Fibroblast of mammary gland (primary cell): ENCODE measurements around the gene UBAP2L.
A peak's percentile ranks its signal among the peaks of the same experiment; 100 is the strongest.

Source experiments
- DNase-seq: peaks from one replicate; pipeline ENCODE4 v3.0.0-alpha.2; 2010; ENCODE audit warnings: low read depth
- H3K4me3 ChIP-seq: 2 replicates; pipeline ENCODE4 v1.5.1; 2011; ENCODE audit warnings: low read depth, mild to moderate bottlenecking, low read length, moderate library complexity; ENCODE audit not compliant: control insufficient read depth
- TF ChIP-seq, protein P1 (sequence below): conservative IDR thresholded peaks from 2 replicates; pipeline ENCODE4 v1.5.1; 2011; ENCODE audit warnings: low read depth, low read length, inconsistent platforms; ENCODE audit not compliant: control insufficient read depth, insufficient read depth

Gene UBAP2L

DNA sequence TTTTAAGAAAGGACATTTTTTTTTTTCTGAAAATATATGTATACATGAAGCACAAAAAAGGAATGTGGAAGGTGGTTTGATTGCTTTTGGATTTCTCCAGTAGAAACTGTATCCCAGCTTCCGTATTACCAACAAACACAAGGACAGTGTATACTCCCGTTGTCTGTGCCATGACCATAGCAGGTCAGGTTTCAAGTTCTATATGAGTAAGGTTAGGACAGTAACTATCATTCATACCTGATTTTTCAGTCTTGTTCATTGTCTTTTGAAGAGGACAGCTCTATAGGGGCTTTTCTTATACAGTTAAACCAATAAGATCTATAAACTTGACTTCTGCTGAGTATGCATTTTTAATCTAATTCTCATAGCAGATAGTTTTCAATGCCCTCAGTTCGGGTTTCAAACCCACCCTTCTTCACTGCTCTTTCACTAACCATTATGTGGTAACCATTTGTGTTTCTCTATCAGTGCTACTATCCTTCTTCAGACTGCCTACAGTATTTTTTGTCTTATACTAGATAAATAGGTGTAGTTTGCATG is 19.6 kb downstream of the UBAP2L start:
- no peak for DNase-seq
- H3K4me3 ChIP-seq, result no peak overlapping the region
- TF ChIP-seq, protein P1, sequence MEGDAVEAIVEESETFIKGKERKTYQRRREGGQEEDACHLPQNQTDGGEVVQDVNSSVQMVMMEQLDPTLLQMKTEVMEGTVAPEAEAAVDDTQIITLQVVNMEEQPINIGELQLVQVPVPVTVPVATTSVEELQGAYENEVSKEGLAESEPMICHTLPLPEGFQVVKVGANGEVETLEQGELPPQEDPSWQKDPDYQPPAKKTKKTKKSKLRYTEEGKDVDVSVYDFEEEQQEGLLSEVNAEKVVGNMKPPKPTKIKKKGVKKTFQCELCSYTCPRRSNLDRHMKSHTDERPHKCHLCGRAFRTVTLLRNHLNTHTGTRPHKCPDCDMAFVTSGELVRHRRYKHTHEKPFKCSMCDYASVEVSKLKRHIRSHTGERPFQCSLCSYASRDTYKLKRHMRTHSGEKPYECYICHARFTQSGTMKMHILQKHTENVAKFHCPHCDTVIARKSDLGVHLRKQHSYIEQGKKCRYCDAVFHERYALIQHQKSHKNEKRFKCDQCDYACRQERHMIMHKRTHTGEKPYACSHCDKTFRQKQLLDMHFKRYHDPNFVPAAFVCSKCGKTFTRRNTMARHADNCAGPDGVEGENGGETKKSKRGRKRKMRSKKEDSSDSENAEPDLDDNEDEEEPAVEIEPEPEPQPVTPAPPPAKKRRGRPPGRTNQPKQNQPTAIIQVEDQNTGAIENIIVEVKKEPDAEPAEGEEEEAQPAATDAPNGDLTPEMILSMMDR, result no peak

DNA sequence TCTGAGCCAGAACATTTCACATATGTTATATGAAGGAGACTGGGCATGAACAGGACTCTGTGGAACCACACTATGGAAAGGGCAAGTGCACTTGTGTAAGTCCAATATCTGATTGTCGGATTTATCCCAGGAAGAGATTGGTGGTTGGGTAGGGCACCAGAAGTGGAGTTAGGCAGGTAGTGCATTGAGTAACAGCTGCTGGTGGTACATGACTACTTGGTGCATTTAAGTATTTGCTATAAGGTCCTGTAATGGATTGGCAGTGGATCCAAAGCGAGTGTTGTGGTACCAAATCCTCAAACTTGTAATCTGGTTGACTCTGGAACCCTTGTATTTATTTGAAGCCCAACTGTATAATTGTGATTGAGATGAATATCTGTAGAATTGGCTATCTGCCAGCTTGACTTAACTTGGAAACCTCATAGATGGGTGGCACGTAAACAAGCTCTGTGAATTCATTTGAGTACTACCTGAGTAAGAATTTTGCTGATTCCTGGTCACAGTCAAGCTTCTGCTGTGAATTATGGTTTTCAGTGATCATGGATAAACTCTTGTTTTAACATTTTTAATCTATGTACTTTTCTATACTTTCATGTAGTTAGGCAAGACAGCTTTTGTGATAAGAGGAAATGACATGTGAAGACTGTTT is 21.1 kb downstream of the UBAP2L start:
- H3K4me3 ChIP-seq, result no peak overlapping the region
- DNase-seq, result no peak
- TF ChIP-seq, protein P1, result no peak

DNA sequence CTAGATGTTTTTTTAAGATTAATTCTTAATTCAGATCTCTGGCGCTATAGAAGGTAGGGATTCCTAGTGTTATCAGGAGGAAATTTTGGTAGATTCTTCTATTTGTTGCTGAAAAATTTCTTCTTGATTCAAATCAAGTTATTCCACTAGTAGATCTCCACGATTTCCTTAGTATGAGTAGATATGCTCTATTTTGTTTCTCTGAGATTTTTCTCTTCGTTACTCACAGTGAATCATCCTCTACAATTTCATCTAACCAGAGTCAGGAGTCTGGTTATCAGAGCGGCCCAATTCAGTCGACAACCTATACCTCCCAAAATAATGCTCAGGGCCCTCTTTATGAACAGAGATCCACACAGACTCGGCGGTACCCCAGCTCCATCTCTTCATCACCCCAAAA is 32.9 kb downstream of the UBAP2L start:
- TF ChIP-seq, protein P1, result no peak
- DNase-seq, result no peak
- H3K4me3 ChIP-seq, result no peak overlapping the region

DNA sequence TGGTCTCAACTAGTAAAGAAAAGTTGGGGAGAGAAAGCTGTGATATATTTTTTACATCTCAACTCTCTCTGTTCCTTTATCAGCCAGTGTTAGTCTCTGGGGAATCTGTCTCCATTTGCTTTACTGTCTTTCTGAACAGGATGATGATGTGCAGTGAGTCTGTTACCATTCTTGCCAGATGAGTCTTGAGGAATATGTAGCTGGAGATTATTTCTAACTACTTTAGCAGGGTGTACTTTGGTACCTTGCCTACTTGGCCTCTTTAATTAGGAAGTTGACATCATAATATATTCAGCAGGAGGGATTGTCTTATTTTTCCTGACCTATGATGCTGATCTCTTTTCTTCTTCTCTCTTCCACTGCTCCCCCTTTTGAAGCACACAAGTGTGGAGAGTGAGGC is 35.9 kb downstream of the UBAP2L start:
- H3K4me3 ChIP-seq, result no peak overlapping the region
- DNase-seq, result peak; percentile 27
- TF ChIP-seq, protein P1, result no peak

DNA sequence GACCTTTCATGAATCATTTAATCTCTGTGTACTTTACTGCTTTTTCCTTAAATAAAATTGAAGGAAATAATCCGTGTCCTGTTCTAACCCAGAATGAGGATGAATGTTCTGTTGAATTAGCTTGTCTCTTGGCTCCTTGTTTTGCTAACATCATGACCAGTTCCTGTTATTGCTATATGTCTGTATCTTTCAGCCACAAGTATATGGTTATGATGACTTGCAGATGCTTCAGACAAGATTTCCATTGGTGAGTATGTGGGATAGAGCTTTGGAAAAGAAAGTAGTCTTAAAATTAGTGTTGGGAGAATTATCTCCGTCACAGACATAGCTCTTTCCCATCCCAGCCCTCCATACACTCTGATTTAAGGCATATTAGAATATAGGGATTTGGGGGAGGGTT is 38.0 kb downstream of the UBAP2L start:
- DNase-seq, result no peak
- no peak overlapping the region for H3K4me3 ChIP-seq
- TF ChIP-seq, protein P1, result no peak

DNA sequence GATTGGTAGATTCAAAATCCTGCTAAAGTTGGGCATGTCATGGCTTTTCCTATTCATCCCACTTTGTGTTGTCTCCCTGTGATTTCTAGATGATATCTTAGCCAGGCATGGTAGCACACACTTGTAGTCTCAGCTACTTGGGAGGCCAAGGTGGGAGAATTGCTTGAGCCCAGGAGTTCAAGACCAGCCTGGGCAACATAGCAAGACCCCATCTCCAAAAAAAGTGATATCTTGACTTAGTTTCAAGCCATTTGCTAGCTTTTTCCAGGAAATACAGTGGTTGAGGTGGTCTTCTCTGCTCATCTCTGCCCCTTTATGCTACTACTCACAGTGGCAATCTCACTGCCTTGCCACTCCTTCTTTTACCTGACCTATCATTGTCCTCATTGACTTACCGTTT is 39.4 kb downstream of the UBAP2L start:
- TF ChIP-seq, protein P1, result no peak
- DNase-seq, result no peak
- no peak overlapping the region for H3K4me3 ChIP-seq
